ENCODE results near the gene SMAD2. TPM values are rescaled to one million over a fixed set of nuclear protein-coding genes. Genes with fewer than 3 reads are reported as not detected.

SMAD2 gene
- total RNA-seq, 1 experiment from 2014 or later: 129 TPM

DNA sequence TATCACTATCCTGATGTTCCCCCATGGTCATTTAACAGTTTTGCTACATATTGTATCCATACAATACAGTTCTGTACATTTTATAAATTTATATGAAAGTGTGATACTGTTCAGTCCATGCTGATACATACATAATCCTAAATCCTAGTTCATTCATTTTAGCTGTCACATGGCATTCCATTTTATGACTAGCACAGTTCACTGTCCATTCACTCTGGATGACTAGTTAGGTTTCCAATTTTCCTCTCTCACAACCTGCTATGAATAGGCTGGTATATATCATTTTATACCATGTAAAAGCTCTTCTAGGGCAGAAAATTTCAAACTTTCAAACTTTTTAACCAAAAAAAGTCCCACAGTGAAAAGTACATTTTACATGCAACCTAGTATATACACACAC, 15.2 kb downstream of the SMAD2 start:
- ChIA-PET POLR2A (no interaction called here), CTCF (no interaction called here)
- Histone ChIP-seq H3K36me3 (ENCODE audit: control insufficient read depth, insufficient read depth, low read length) (no peaks in the 10 kb centered on the region), H3K4me1 (ENCODE audit: control insufficient read depth, insufficient read depth, low read length) (no peaks in the 10 kb centered on the region; the same call in 1 of the 2 replicates), H3K4me3 (ENCODE audit: low read depth in 2 of 2, low read length in 2 of 2) (no peak overlapping the region), H3K27ac (ENCODE audit: low read length) (no peak overlapping the region), H3K27me3 (ENCODE audit: control insufficient read depth, insufficient read depth, low read length) (no peaks in the 10 kb centered on the region), H3K9me3 (ENCODE audit: control insufficient read depth, insufficient read depth, low read depth, low read length) (no peaks in the 10 kb centered on the region)
- BruUV-seq (replicated peaks): no TSS peak
- DNase-seq (ENCODE audit: low read depth, low spot score) (no peak), ATAC-seq (no peak)
- intact Hi-C loops (cut with micrococcal nuclease; ENCODE audit: unreplicated experiment) (no loop called here), in situ Hi-C loops (cut with HindIII; ENCODE audit: low pct_unique_long_range_greater_than_20kb, low sequenced_read_pairs) (no loop called here)
- TF ChIP-seq POLR2AphosphoS5 (IDR thresholded peaks at IDR 0.05; ENCODE audit: low read depth, low read length): no peak
- TF ChIP-seq CTCF (IDR thresholded peaks at IDR 0.05): no peak
- TF ChIP-seq TCF7L2 (IDR thresholded peaks at IDR 0.05; ENCODE audit: low read depth, low read length): no peak
- TF ChIP-seq REST (IDR thresholded peaks at IDR 0.05; ENCODE audit: insufficient read depth in 1 of 2, low read depth in 2 of 2, low read length in 1 of 2): no peak
- TF ChIP-seq SIN3A (IDR thresholded peaks at IDR 0.05; ENCODE audit: borderline replicate concordance, insufficient read depth, low read depth, low read length): no peak

- no peaks in the 10 kb centered on the region for H3K27me3 ChIP-seq (ENCODE audit: control insufficient read depth, insufficient read depth, low read length)
- no peaks in the 10 kb centered on the region for H3K9me3 ChIP-seq (ENCODE audit: control insufficient read depth, insufficient read depth, low read depth, low read length)
- TF ChIP-seq CTCF (IDR thresholded peaks at IDR 0.05) (no peak), REST (IDR thresholded peaks at IDR 0.05; ENCODE audit: insufficient read depth in 1 of 2, low read depth in 2 of 2, low read length in 1 of 2) (no peak), TCF7L2 (IDR thresholded peaks at IDR 0.05; ENCODE audit: low read depth, low read length) (no peak), SIN3A (IDR thresholded peaks at IDR 0.05; ENCODE audit: borderline replicate concordance, insufficient read depth, low read depth, low read length) (no peak), POLR2AphosphoS5 (IDR thresholded peaks at IDR 0.05; ENCODE audit: low read depth, low read length) (no peak)
- intact Hi-C loops (cut with micrococcal nuclease; ENCODE audit: unreplicated experiment) (no loop called here), in situ Hi-C loops (cut with HindIII; ENCODE audit: low pct_unique_long_range_greater_than_20kb, low sequenced_read_pairs) (no loop called here)
- H3K27ac ChIP-seq (ENCODE audit: low read length): no peak overlapping the region
- ChIA-PET POLR2A (no interaction called here), CTCF (no interaction called here)
- H3K36me3 ChIP-seq (ENCODE audit: control insufficient read depth, insufficient read depth, low read length): no peaks in the 10 kb centered on the region
- no TSS peak for BruUV-seq (replicated peaks)
- ATAC-seq: no peak
- no peak for DNase-seq (ENCODE audit: low read depth, low spot score)
- H3K4me1 ChIP-seq (ENCODE audit: control insufficient read depth, insufficient read depth, low read length): no peaks in the 10 kb centered on the region; the same call in 1 of the 2 replicates
- H3K4me3 ChIP-seq (ENCODE audit: low read depth in 2 of 2, low read length in 2 of 2): no peak overlapping the region
Measured at GRCh38 chr18:47912794-47913585, 17.5 kb downstream of the SMAD2 start.
